Bronchial epithelial cell (primary cell): Measurements from ENCODE around the gene PROM1. TPM values are rescaled to one million over a fixed set of nuclear protein-coding genes. Genes with fewer than 3 reads are reported as not detected.

Experiments used
- DNase-seq: peaks from one replicate; pipeline ENCODE4 v3.0.0-alpha.2; 2010; ENCODE audit warnings: low read depth
- FAIRE-seq: peaks from 2 replicates; lab custom pipeline; 2011; peaks lifted over from hg19 to GRCh38; lab: Jason Lieb, UNC
- H3K27me3 ChIP-seq: 2 replicates; pipeline ENCODE4 v1.5.1; 2011; ENCODE audit warnings: low read length; ENCODE audit not compliant: control insufficient read depth, insufficient read depth
- H3K36me3 ChIP-seq: 2 replicates; pipeline ENCODE4 v1.5.1; 2011; ENCODE audit warnings: low read length; ENCODE audit not compliant: control insufficient read depth, insufficient read depth
- H3K4me3 ChIP-seq: 2 replicates; pipeline ENCODE4 v1.5.1; 2011; ENCODE audit warnings: mild to moderate bottlenecking, low read depth, low read length, control low read depth
- total RNA-seq: library from RNA; depleted of rRNA; stranded (reverse); fragments of >200 nt; gene quantifications from 2 replicates; pipeline ENCODE4 v1.2.1, GENCODE V29; 2014
- TF ChIP-seq, protein P1 (sequence below): IDR thresholded peaks from 2 replicates; pipeline ENCODE4 v1.5.1; 2011; ENCODE audit warnings: mild to moderate bottlenecking, moderate library complexity, low read length, control low read depth, inconsistent platforms; ENCODE audit not compliant: insufficient read depth, severe bottlenecking

PROM1 gene
- total RNA-seq, 1 donor from 2014 or later, result 0.26 TPM

DNA sequence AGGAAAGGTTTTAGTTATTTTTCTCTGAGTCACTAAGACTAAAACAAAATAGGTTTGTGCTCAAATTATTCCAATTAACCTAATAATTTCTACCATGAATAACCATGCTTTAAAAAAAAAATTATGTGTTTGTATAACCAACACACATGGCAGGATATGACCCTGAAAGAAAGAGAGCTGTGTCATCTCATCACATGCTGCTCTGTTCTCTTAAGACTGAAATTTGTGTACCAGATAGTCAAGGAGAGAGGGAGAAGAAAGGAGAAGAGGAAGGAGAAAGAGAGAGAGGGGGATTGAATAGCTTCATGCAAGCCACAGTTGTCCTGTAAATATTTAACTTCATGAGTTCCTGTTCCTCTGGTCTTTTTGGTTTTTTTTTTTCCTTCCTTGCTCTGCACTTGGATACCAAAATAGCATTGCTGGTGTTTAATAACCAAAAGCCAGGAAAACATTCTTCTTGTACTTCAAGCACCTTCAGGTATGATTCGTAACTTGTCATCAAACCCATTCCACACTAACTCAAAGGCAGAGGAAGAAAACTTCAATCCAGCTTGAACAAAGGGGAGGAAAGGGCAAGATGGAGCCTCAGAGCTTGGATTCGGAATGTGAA, 6.4 kb upstream of the PROM1 start:
- TF ChIP-seq, protein P1, sequence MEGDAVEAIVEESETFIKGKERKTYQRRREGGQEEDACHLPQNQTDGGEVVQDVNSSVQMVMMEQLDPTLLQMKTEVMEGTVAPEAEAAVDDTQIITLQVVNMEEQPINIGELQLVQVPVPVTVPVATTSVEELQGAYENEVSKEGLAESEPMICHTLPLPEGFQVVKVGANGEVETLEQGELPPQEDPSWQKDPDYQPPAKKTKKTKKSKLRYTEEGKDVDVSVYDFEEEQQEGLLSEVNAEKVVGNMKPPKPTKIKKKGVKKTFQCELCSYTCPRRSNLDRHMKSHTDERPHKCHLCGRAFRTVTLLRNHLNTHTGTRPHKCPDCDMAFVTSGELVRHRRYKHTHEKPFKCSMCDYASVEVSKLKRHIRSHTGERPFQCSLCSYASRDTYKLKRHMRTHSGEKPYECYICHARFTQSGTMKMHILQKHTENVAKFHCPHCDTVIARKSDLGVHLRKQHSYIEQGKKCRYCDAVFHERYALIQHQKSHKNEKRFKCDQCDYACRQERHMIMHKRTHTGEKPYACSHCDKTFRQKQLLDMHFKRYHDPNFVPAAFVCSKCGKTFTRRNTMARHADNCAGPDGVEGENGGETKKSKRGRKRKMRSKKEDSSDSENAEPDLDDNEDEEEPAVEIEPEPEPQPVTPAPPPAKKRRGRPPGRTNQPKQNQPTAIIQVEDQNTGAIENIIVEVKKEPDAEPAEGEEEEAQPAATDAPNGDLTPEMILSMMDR, result no peak
- Histone ChIP-seq H3K36me3 (no peaks in the 10 kb centered on the region), H3K27me3 (peaks cover 10% of the 10 kb centered on the region), H3K4me3 (no peak overlapping the region)
- DNase-seq (no peak), FAIRE-seq (no peak)

DNA sequence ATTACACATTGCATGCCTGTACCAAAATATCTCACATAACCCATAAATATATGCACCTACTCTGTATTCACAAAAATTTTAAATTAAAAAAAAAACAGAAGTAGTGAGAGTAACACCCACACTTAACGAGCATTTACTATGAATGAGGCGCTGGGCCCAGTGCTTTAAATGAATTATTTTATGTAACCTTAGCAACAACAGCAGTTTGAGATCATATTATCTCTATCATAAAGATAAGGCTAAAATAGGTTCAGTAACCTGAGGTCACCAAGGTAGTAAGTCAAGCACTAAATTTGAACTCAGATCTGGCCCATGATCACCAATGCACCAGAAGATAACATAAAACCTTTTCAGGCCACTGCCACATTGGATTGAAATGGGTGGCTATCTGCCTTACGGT, 5.3 kb upstream of the PROM1 start:
- Histone ChIP-seq H3K4me3 (no peak overlapping the region), H3K36me3 (no peaks in the 10 kb centered on the region), H3K27me3 (peaks cover 19% of the 10 kb centered on the region)
- FAIRE-seq, result no peak
- DNase-seq, result no peak
- TF ChIP-seq, protein P1, result no peak

DNA sequence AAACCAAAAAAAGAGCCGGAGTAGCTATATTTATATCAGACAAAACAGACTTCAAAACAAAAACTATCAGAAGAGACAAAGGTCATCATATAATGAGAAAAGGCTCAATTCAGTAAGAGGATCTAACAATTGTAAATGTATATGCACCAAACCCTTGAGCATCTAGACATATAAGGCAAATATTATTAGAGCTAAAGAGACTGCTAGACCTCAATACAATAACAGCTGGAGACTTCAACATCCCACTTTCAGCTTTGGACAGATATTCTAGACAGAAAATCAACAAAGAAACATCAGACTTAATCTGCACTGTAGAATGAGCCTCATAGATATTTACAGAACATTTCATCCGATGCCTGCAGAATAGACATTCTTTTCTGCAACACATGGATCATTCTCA, 4.8 kb upstream of the PROM1 start:
- no peak for FAIRE-seq
- peaks cover 25% of the 10 kb centered on the region for H3K27me3 ChIP-seq

DNA sequence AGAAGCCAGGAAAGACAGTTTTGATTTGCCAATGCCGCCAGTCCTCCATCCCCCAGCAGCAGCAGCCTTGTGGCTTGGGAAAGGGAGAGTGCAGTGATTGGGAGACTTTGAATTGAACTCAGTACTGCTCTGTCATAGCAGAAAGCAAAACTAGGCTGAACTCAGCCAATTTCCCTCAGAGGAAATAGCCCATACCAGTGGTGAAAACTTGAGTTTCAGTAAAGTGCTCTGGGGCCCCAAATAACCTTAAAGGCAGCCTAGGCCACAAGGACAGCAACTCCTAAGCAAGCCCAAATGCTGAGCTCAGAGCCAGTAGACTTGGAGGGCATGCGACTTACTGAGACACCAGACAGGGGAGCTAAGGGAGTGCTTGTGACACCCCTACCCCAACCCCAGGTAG, 2.0 kb upstream of the PROM1 start:
- peak; percentile 52 for FAIRE-seq

More for the DNA sequence above, 4.8 kb upstream of the PROM1 start:
- TF ChIP-seq, protein P1, result no peak
- Histone ChIP-seq H3K36me3 (no peaks in the 10 kb centered on the region), H3K4me3 (no peak overlapping the region)
- no peak for DNase-seq

DNA sequence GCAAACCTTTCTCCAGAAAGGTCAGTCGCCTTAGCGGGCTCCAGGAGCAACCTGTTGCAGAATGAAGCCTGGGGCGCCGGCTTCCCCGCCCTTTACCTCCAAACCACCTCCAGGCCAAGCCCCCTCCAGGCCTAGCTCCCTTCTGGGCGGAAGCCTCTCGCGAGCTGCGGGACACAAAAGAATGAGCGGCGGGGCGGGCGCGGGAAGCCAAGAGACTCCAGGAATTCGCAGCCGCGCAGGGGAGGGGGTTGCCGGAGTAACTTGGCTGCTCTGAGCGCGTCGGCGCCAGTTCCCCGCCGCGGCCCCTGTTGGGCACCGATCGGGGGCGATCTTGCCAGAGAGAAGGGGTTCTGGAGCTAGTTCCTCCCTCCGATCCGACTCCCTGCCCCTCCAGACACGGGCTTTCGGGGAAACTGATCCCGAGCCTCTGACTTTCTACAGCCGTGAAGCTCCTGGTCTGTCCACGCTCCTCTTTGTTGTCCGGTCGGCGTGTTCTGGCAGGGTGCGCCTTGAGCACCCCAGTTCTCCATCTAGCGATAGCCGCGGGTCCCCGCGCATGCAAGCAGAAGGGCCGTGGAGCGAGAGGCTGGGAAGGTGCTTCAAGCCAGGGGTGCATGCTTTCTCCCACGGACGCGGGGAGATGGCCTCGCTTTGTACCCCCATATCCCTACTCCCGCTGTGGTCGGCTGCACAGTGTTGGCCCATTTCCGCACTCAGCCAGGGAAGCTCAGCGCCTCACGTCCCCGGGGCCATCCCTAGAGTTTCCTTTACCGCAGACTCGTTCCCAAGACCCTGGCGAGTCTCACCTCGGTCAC, 1.2 kb downstream of the PROM1 start:
- TF ChIP-seq, protein P1, result no peak
- Histone ChIP-seq H3K27me3 (peaks cover 34% of the 10 kb centered on the region), H3K36me3 (no peaks in the 10 kb centered on the region), H3K4me3 (no peak overlapping the region)
- DNase-seq, result no peak
- no peak for FAIRE-seq

More for the DNA sequence above, 2.0 kb upstream of the PROM1 start:
- Histone ChIP-seq H3K4me3 (no peak overlapping the region), H3K27me3 (peaks cover 34% of the 10 kb centered on the region), H3K36me3 (no peaks in the 10 kb centered on the region)
- no peak for DNase-seq
- TF ChIP-seq, protein P1, result no peak

DNA sequence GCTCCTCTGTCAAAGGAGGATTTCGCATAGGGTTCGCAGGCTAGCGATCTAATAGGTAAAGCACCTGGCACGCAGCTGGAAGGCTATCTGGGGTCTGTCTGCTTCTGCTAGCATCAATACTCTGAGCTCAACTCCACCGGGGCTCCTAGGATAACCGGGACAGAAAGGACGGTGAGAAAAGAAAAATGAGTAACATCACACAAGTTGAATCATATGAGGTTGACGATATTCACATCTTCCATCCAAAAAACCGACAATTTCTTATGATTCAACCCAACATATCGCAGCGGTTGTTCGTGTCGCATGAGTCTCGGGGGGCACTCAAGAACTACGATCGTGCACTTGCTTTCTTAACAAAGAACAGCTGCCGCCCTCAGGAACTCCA, 1.8 kb downstream of the PROM1 start:
- TF ChIP-seq, protein P1, result no peak
- H3K36me3 ChIP-seq, result no peaks in the 10 kb centered on the region
- FAIRE-seq, result no peak
- no peak overlapping the region for H3K4me3 ChIP-seq
- DNase-seq, result no peak
- peaks cover 34% of the 10 kb centered on the region for H3K27me3 ChIP-seq
